Measurements from ENCODE around the gene INPP4B.

The INPP4B gene

DNA sequence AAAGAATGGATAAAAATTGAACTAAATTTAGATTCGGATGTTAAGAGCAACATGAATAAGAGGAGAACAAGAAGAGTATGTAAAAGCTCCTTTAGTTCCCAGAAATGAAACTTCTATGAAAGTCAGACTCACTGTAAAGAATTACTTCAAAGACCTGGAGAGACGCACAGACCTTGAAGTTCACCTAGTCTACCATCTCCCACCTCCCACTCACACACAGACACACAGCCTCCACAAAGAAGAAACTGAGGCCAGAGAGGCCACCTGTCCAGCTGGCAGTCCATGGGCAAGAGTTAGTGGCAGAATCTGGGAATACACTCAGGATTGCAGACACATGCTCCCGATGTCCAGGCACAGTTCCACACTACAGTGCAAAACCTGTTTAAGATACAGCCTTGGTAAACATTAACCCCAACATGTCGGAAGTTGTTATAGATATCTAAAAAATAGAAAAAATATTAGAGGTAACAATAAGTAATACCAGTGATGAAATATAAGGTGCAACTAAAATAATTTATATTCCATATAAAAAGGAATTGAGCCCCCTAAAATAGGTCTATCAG lies 288.8 kb downstream of the INPP4B start:
- Mint-ChIP-seq H3K4me1 (peaks cover 76% of the 10 kb centered on the region), H3K27ac (peak overlapping the region; percentile 86), H3K9me3 (no peaks in the 10 kb centered on the region), H3K4me3 (peak overlapping the region; percentile 60), H3K36me3 (peaks cover 5% of the 10 kb centered on the region), H3K27me3 (no peaks in the 10 kb centered on the region)
- CTCF ChIA-PET, result interaction anchor here (0.6 to 6.4 kb wide), 6 partner anchors 9 to 206 kb away, joined by 3 to 42 read pairs (median 5); no protein-coding TSS in a partner anchor
- DNase-seq, result no peak

DNA sequence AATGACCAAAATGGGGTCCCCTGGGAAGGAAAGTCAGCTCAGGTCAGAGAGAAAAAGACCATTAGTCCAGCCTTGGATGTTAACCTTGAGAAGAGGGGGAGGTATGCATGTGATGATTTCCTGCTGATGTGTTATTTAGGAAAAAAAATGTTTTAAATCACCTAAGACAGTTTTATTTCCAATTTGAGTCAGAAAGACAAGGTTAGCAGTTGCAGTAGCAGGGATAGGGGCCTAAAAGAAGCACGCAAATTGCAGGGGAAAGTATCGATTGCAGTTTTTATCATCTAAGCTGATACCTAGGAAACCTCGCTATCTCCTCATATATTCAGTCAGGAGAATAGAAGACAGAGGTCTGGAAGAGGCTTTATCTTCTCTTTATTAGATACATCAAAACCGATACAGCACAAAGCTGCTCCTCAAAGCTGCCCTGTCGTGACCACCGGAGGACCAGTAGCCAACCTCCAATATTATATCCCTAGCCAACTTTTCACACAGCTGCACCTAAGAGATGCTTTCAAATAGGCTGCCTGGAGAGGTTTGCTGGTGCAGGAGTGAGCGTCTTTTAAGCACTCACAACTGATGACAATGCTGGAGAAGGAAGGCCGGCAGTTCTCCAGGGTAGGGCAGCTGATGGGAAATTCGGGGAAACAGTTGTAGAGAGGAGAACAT lies 289.4 kb downstream of the INPP4B start:
- H3K27me3 Mint-ChIP-seq, result no peaks in the 10 kb centered on the region
- H3K4me1 Mint-ChIP-seq, result peaks cover 77% of the 10 kb centered on the region
- peak overlapping the region; percentile 86 for H3K27ac Mint-ChIP-seq
- peaks cover 3% of the 10 kb centered on the region for H3K36me3 Mint-ChIP-seq
- DNase-seq, result peak; percentile 29
- H3K9me3 Mint-ChIP-seq, result no peaks in the 10 kb centered on the region
- CTCF ChIA-PET, result interaction anchor here (0.9 to 6.4 kb wide), 5 partner anchors 9 to 206 kb away, joined by 3 to 42 read pairs (median 6); no protein-coding TSS in a partner anchor
- peak overlapping the region; percentile 60 for H3K4me3 Mint-ChIP-seq

DNA sequence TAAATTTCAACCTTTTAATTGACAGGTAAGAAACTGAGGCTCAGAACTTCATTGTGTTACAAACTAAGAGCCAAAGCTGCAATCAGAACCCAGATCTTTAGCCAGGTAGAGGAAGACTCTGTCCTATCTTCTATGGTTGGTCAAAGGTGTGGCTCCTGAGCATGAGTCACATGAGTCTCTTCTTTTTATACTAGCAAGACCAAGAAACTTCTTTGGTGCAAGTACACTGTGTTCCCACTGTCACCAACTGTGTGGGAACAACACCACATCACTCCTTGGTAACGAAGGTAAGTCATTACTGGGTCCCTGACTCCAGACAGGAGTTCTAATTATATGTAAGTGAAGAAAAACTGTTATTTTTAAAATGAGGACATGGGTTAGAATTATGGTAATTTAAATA lies 290.1 kb downstream of the INPP4B start:
- Mint-ChIP-seq H3K27me3 (no peaks in the 10 kb centered on the region), H3K4me1 (peaks cover 84% of the 10 kb centered on the region), H3K9me3 (no peaks in the 10 kb centered on the region), H3K4me3 (peak overlapping the region; percentile 60), H3K36me3 (peaks cover 3% of the 10 kb centered on the region), H3K27ac (peak overlapping the region; percentile 86)
- CTCF ChIA-PET, result interaction anchor here (2.4 to 6.4 kb wide), 2 partner anchors 12 to 202 kb away, joined by 8 to 42 read pairs; no protein-coding TSS in a partner anchor
- no peak for DNase-seq

DNA sequence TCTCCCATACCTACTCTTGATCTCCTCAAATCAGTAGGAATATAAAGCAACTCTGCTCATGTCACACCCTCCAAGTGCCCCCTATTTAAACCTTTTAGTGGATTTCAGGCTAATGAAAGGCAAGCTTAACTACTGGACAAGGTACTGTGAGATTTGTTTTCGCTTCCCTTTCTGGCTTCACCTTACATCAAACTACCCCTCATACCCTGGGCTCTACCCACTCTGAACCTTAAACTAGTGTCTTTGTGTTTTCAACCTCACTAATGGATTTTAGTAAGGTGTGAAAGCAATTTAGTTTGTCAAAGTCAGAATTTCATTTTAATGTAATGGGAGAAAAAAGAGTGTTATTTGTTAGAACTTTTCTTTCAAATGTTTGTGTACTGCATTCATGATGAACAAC lies 291.7 kb downstream of the INPP4B start:
- Mint-ChIP-seq H3K27me3 (no peaks in the 10 kb centered on the region), H3K4me1 (peaks cover 88% of the 10 kb centered on the region), H3K27ac (no peak overlapping the region), H3K9me3 (no peaks in the 10 kb centered on the region), H3K36me3 (peaks cover 3% of the 10 kb centered on the region), H3K4me3 (no peak overlapping the region)
- DNase-seq, result no peak
- CTCF ChIA-PET, result interaction anchor here (6.4 kb wide), 1 partner anchor 14 kb away, joined by 42 read pairs; no protein-coding TSS in a partner anchor

DNA sequence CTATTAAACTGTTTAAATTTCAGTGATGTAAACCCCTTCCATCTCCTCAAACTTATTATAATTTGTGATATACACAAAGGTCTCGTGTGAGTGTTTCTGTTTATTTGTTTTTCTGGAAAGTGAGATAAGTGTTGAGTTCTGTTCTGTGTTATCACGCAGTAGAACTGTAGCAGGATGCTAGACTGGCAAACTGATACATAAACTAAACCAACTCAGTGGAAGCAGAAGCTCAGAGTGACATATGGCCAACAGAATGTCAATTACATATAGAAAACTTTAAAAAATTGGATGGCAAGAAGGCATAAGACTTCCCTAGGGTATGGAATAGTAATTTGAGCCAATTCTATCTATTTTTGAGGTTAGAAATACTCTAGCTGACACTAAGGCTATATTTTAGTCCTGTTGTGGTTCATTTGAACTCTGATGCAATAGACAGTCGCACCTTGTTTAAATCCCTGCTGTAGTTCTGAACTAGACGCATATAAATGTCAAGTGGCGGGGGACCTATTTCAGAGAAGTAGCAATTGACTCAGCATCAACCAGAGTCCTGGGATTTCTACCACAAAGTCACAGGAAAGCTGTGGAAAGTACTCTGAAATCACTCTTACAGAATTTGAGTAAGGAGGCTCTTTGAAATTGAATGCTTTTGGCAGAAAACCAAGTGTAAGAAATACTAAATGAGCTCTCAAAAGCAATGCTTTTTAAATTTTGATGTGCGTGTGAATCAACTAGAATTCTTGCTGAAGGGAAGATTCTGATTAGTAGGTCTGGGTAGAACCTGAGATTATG lies 294.4 kb downstream of the INPP4B start:
- H3K4me3 Mint-ChIP-seq, result no peak overlapping the region
- H3K9me3 Mint-ChIP-seq, result no peaks in the 10 kb centered on the region
- peaks cover 5% of the 10 kb centered on the region for H3K36me3 Mint-ChIP-seq
- no peaks in the 10 kb centered on the region for H3K27me3 Mint-ChIP-seq
- peak overlapping the region; percentile 71 for H3K27ac Mint-ChIP-seq
- H3K4me1 Mint-ChIP-seq, result peaks cover 71% of the 10 kb centered on the region
- no peak for DNase-seq
- CTCF ChIA-PET, result interaction anchor here (1.9 kb wide), 1 partner anchor 135 kb away, joined by 5 read pairs; no protein-coding TSS in a partner anchor

DNA sequence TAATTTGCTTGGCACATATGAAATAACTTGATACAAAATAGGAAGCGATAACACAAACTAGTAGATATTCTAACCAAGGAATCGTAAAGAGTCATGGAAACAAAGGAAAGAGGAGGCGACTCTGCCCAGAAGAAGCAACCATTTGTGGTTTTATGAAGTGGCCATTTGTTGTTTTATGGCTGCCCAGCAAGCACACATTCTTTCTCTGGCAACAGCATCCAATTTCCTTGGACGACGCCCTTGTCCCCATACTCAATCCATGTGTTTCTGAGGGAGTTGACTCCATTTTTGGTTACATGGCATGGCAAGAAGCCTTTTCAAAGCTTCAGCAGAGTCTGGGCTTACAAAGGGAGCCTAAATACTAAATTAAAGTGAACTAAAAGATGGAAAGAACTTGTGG lies 295.1 kb downstream of the INPP4B start:
- H3K4me1 Mint-ChIP-seq, result peaks cover 63% of the 10 kb centered on the region
- H3K36me3 Mint-ChIP-seq, result peaks cover 5% of the 10 kb centered on the region
- H3K27me3 Mint-ChIP-seq, result no peaks in the 10 kb centered on the region
- H3K4me3 Mint-ChIP-seq, result no peak overlapping the region
- no peak overlapping the region for H3K27ac Mint-ChIP-seq
- CTCF ChIA-PET, result no interaction called here
- no peak for DNase-seq
- H3K9me3 Mint-ChIP-seq, result peaks cover 2% of the 10 kb centered on the region

DNA sequence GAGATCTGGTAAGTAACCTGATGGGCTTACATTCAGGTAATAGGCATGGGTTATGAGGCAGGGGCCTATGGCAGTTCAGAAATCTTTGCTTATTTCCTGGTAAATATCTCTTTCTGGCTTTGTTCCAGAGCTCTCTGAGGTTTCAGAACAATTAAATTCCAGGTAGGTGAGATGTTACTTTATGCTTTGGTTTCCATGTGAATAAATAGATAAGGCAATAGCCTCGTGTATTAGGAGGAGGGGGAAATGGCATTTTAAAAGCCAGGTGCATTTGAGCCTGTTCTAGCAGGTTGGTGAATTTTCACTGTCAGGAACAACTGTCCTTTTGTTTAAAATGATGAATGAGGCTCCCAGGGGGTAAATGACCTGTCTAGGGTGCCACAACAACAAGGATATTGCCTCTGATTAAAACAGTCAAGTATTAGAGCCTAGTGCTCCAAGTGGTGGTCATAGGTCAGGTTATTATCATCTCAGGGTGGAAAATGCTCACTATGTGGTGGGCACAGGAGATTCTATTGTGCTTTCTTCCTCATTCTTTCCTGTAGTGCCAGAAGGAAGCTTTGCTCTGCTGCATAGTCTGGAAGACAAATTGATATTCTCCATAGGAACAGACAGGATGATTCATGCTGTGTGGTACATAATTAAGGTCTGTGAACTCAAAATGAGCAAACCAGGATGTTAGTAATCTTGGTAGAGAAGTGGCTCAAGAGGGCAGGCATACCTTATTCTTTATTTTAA lies 296.2 kb downstream of the INPP4B start:
- H3K4me3 Mint-ChIP-seq, result no peak overlapping the region
- CTCF ChIA-PET, result no interaction called here

DNA sequence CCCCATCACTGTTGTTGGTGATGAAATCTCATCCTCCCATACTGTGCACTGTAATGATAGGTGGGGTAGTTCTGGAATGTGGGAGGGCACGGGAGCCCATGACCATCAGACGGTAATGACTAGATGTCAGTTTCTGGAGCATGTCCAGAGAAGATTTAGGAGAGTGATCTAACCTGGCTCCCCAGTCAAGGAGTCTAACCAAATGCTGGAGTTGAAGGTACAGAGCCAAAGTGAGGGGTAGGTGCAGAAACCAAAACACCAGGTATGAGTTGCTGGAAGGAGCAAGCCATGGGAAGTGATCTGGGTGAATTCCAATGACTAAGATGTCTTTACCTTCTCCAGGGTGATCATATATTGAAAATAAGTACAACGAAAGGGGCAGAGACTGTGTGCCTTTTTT lies 296.9 kb downstream of the INPP4B start:
- H3K4me3 Mint-ChIP-seq, result no peak overlapping the region
- no peaks in the 10 kb centered on the region for H3K27me3 Mint-ChIP-seq
- H3K9me3 Mint-ChIP-seq, result peaks cover 3% of the 10 kb centered on the region
- H3K36me3 Mint-ChIP-seq, result peaks cover 2% of the 10 kb centered on the region
- DNase-seq, result no peak
- CTCF ChIA-PET, result no interaction called here
- H3K27ac Mint-ChIP-seq, result no peak overlapping the region
- H3K4me1 Mint-ChIP-seq, result peaks cover 49% of the 10 kb centered on the region

More for the DNA sequence above, 296.2 kb downstream of the INPP4B start:
- H3K36me3 Mint-ChIP-seq, result peaks cover 5% of the 10 kb centered on the region
- H3K4me1 Mint-ChIP-seq, result peaks cover 56% of the 10 kb centered on the region
- H3K27ac Mint-ChIP-seq, result no peak overlapping the region
- H3K27me3 Mint-ChIP-seq, result no peaks in the 10 kb centered on the region
- DNase-seq, result no peak
- peaks cover 3% of the 10 kb centered on the region for H3K9me3 Mint-ChIP-seq

DNA sequence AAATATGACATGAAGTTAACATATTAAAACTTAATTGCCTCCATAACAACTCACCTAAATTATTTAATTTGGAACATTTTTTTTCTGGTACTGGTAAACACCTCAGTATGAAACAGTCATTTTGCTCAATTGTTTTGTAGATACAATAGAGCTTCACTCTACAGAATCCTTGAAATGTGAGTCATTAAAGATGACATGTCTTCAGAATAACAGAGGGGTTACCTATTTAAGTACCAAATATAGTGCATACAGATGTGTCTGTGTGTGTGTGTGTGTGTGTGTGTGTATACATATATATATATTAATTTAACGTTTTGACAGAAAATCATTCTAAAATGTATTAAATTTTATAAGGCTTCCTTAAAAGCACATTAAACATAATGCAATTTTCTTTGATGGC lies 297.6 kb downstream of the INPP4B start:
- no peaks in the 10 kb centered on the region for H3K27me3 Mint-ChIP-seq
- H3K36me3 Mint-ChIP-seq, result peaks cover 2% of the 10 kb centered on the region
- DNase-seq, result no peak
- H3K4me1 Mint-ChIP-seq, result peaks cover 44% of the 10 kb centered on the region
- peaks cover 3% of the 10 kb centered on the region for H3K9me3 Mint-ChIP-seq
- no peak overlapping the region for H3K4me3 Mint-ChIP-seq
- CTCF ChIA-PET, result interaction anchor here (1.0 to 1.5 kb wide), 4 partner anchors 9 to 196 kb away, joined by 3 to 5 read pairs (median 3); no protein-coding TSS in a partner anchor
- H3K27ac Mint-ChIP-seq, result no peak overlapping the region

DNA sequence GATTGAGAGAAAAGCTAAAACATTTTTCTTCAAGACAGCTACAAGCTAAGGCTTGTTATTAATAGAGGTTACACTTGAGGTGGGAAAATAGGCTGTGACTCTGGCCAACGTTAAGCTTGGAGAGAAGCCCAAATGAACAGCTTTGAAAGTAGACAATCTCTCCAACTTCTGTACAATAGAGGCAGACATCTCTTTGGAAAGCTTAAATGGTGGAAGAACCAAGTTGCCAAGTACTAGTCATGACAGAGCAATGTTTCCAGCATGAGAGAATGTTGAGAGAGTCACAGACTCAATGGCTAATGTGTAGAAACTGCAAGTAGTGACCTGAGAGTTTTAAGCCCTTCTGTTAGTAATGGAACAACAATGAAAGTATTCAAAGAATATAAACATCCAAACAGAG lies 298.1 kb downstream of the INPP4B start:
- H3K36me3 Mint-ChIP-seq, result peaks cover 2% of the 10 kb centered on the region
- peaks cover 39% of the 10 kb centered on the region for H3K4me1 Mint-ChIP-seq
- H3K4me3 Mint-ChIP-seq, result no peak overlapping the region
- no peak overlapping the region for H3K27ac Mint-ChIP-seq
- no peak for DNase-seq
- H3K27me3 Mint-ChIP-seq, result no peaks in the 10 kb centered on the region
- peaks cover 3% of the 10 kb centered on the region for H3K9me3 Mint-ChIP-seq
- CTCF ChIA-PET, result interaction anchor here (1.0 to 1.5 kb wide), 4 partner anchors 9 to 195 kb away, joined by 3 to 5 read pairs (median 3); no protein-coding TSS in a partner anchor

DNA sequence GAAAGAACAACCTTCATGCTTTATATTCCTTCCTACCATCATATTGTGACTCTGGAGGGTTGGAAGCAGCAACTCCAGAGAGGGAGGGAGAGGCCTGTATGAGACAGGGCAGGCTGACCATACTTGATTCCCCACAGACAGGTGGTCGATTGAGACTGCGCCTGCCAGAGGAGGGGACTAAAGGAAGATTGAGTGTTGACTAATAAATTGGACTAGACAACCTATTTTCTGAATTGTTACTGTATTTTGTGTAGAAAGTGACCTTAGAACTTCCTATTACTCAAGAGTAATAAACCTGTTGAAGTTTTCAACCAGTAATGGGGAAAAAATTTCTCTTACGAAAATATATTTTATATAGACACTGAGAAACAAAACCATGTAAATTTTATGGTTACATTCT lies 301.5 kb downstream of the INPP4B start:
- no peak for DNase-seq
- H3K9me3 Mint-ChIP-seq, result peaks cover 3% of the 10 kb centered on the region
- H3K27me3 Mint-ChIP-seq, result no peaks in the 10 kb centered on the region
- peaks cover 4% of the 10 kb centered on the region for H3K36me3 Mint-ChIP-seq
- CTCF ChIA-PET, result no interaction called here
- no peak overlapping the region for H3K27ac Mint-ChIP-seq
- peaks cover 21% of the 10 kb centered on the region for H3K4me1 Mint-ChIP-seq
- H3K4me3 Mint-ChIP-seq, result no peak overlapping the region

DNA sequence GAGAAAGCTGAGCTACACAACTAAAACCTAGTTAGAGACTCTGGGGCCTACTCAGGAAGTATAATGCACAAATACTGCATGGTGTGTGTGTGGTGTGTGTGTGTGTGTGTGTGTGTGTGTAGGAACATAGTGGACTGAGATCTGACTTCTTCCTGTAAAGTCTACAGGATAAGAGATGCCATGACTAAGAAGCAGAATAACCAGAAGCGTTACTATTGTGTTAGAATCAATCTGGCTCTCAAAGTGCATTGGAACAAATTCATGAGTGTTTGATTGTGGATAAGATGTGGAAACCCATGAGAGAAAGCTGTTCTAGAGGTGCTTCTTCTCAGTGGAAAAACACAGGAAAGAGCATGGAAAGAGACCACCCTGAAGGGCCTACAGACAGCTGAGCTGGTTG lies 302.1 kb downstream of the INPP4B start:
- Mint-ChIP-seq H3K9me3 (peaks cover 3% of the 10 kb centered on the region), H3K27ac (no peak overlapping the region), H3K36me3 (peaks cover 3% of the 10 kb centered on the region), H3K4me1 (peaks cover 21% of the 10 kb centered on the region), H3K4me3 (no peak overlapping the region), H3K27me3 (no peaks in the 10 kb centered on the region)
- no peak for DNase-seq
- CTCF ChIA-PET, result no interaction called here

DNA sequence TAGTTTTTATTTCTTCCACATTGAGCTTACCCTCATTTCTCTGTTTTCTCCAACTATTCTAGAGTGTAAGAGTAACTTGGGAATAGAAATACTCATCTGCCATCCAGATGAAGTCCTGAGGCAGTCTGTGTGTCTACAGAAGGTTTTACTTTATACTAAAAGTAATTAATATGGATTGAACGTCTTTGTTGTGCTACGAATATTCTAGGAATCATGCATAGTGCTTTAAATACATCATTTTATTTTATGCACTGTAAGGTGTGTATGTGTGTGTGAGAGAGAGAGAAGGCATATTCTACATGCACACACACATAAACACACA lies 305.7 kb downstream of the INPP4B start:
- Mint-ChIP-seq H3K36me3 (peaks cover 3% of the 10 kb centered on the region), H3K27me3 (no peaks in the 10 kb centered on the region), H3K4me1 (peaks cover 24% of the 10 kb centered on the region), H3K9me3 (no peaks in the 10 kb centered on the region), H3K27ac (no peak overlapping the region), H3K4me3 (no peak overlapping the region)
- CTCF ChIA-PET, result interaction anchor here (1.2 kb wide), 1 partner anchor 27 kb away, joined by 6 read pairs; no protein-coding TSS in a partner anchor
- no peak for DNase-seq
